SH-SY5Y (cell line): ENCODE data around the gene ITGA5.

Experiments
- GATA2 ChIP-seq: IDR thresholded peaks from 2 replicates; pipeline ENCODE4 v1.6.1; 2011; ENCODE audit warnings: mild to moderate bottlenecking, low read depth, low read length
- GATA3 ChIP-seq: IDR thresholded peaks from 2 replicates; pipeline ENCODE4 v1.6.1; 2011; ENCODE audit warnings: low read depth, mild to moderate bottlenecking, low read length, moderate library complexity

- no peak for TF ChIP-seq GATA3
- no peak for TF ChIP-seq GATA2
Observed at GRCh38 chr12:54405106-54405505, 14.0 kb downstream of the ITGA5 start.
